CD4-positive, alpha-beta T cell treated with Interleukin-10 for 1 hour (primary cell): Measurements from ENCODE around the gene MRPL17.

Experiments used
- DNase-seq: peaks from one replicate; pipeline ENCODE4 v3.0.0-alpha.2; 2020

The MRPL17 gene

GRCh38 chr11:6630632-6631291, 52.4 kb downstream of the MRPL17 start:
- DNase-seq = no peak
